Stimulated activated CD4-positive, alpha-beta T cell treated with anti-CD3 and anti-CD28 coated beads, Interleukin-4, amount 100 ng/mL, for 48 hours (primary cell): ENCODE results near the gene HS6ST1.

Experiments
- DNase-seq, 2 donors: peaks; one replicate each; pipeline ENCODE4 v3.0.0-alpha.2; 2020; ENCODE audit warnings: low read depth in 2 of 2

The HS6ST1 gene

GRCh38 chr2:128310094-128310716, 8.5 kb downstream of the HS6ST1 start:
- DNase-seq: no peak

DNA sequence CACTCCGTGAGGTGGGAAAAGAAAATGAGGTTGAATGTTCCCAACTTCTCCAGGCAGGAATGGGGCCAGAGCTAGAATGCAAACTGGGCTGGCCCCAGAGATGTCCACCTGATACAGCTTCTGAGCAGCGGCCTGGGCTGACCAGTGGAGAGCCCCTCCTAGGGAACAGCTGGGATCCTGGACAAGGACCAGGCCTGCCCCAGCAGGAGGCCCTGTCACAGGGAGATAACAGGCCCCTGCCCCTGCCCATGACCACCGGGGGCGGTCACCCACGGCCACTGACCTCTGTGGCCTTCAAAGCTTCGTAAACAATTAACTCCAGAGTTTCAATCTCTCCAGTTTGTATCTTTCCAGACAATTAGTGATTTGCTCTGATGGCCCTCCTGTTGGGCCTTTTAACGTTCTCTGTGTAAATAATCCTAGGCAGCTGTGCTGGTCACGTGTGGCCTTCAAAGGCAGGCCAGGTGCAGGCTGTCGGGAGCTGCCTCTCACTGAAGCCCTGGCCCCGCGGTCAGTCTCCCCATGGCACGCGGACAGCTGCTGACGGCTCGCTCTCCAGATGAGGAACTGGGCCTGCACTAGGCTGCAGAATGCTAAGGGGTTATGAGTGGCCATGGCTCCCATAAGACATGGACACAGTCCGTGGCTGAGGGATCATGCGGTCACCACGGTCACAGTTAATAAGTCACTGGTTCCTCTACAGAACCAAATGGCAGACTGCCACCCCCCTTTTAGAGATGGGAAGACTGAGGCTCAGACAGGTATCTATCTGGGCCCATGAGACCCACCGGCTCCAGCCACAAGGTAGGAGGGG, 9.2 kb downstream of the HS6ST1 start:
- no peak for DNase-seq

DNA sequence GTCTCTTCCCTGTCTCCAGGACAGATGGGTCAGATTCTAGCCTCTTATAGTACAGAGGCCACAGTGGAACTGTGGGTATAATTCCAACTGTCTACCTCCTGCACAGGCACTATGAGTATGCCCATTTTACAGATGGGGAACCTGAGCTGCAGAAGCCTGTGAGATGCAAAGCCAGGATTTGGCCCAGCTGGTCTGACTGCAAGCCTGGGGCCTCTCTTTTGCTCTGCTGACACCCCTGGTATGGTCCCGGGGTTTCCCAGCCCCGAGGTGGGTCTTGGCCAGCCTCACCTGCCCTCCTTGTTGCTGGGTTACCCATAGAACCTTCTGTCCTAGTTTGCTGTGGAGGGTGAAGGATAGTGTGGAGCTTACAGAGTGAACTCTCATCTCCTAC, 9.8 kb downstream of the HS6ST1 start:
- DNase-seq: no peak

GRCh38 chr2:128308284-128308731, 10.4 kb downstream of the HS6ST1 start:
- DNase-seq: no peak

DNA sequence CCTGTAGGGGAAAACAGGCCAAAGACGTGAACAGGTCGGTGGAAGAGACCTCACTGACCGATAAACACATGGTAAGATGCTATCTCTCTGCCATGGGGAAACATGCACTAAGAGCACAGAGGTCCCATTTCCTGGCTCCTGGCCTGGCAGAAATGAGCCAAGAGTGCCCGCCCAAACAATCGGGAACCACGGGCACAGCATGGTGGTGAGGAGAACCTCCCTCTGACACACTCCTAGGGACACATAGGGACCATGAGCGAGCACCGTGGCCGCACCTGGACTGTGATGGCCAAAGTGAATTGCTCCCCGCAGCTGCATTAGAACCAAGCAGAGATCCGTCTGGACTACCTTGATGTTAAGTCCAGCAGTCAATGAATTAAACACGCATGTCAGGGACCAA, 11.1 kb downstream of the HS6ST1 start:
- DNase-seq: no peak

DNA sequence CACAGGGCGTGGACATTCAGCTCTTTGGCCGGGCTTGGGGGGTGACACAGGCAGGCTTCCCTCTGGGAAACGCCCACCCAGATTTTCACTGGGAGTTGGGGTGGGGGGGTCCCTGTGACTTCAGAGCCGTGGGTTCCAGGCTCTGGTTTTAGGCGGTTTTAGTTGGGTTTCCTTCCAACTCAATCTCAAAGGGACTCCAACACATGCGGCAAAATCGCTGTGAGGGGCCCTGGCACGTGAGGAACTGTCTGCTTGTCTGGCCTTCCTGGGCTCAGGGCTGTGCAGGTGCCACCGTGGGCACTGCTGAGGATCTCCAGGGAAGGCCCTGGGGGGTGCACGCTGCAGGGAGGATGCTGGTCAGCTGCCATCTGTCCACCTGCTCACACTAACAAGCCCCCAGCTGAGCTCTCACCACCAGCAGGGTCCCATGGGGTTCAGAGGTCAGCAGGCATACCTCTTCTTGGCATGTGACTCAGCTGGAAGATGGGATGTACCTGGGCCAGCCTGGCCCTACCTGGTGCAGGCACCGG, 11.7 kb downstream of the HS6ST1 start:
- no peak for DNase-seq

DNA sequence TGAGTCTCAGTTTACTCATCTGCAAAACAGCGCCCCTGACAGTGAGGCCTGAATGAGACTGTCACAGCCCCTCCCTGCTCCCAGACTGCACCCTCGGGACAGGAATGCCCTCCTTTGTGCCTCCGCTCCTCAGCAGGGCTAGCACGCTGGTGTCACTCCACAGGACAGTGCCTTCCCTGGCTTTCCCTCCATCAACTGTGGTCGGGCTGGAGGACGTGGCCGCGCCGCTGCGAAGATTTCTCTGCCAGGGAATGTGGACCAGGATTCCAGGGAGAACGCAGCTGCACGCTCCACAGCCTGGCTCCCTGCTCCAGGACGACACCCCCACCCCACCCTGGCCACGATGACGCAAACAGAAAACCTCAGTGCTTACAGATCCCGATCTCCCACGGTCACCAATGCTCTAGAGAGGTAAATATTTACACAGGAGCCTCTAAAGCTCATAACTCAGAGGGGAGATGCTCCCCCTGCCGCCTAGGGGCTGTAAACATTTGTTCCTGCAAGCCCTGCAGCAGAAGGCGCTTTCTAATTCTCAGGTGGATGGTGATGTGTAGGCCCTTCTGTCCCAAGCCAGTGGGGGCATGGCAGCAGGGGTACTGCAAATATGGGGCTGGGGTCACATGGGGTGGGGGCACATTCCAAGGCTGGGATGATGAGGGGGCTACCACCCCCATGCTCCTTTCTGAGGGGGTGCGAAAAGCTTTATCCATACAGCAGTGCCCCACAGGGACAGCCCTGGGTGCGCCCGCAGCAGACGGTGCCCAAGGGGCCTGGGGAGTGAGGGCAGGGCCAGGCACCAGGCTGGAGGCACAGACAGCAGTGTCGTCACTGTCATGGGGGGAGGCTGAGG, 12.4 kb downstream of the HS6ST1 start:
- no peak for DNase-seq

DNA sequence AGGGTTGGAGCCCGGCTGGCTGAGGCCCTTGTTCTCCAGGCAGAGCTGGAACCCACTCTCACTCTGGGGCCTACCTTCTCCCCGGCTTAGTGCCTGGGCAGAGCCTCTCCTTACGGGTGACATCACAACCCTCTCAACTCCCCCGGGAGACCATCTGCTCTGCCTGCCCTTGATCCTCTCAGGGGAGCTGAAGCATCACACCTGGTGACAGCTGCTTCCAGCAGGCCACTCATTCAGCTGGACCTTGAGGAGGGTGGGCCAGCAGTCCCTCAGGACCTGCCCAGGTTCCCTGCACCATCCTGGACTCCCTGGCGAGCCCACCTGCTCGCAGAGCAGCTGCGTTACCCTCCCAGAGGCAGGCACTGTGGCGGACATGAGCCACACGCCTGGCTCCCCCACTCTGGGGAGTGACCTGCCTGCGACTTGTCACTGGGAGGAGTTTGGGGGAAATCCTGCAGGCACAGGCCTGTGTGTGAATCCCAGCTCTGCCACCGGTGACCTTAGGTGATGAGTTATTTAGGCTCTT, 13.1 kb downstream of the HS6ST1 start:
- DNase-seq: no peak

GRCh38 chr2:128304715-128305554, 13.7 kb downstream of the HS6ST1 start:
- no peak for DNase-seq

DNA sequence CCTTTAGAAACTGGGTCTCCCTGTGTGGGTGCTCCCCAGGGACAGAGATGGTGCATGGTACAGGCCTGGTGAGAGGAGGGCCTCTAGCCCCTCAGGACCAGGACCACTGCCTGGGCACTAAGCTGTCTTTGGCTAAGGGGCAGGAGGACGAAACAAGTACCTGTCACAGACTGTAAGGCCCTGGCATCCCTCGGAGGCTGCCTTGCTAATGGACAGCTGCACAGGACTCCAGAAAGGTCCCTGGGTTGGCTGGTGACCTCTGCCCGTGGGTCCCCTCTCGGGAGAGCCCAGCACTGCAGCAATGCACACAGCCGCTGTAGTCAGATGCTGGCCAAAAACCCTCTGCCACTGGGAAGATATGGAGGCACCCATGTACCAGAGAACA, 14.3 kb downstream of the HS6ST1 start:
- no peak for DNase-seq

DNA sequence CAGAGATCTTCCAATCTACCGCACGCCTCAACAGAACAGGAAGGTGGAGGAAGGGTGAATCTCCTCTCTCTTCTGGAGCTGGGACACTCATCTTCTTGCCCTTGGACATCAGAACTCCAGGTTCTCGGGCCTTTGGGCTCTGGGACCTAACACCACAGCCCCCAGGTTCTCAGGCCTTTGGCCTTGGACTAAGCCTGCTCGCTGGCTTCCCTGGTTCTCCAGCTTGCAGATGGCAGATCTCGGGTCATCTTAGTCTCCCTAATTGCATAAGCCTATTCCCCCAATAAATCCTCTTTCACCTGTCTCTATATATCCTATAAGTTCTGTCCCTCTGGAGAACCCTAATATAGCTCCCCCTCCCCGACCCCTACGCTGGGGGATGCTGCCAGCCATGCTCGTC, 14.8 kb downstream of the HS6ST1 start:
- no peak for DNase-seq

- DNase-seq: no peak
These were observed 15.4 kb downstream of the HS6ST1 start for GRCh38 chr2:128303095-128303791.

DNA sequence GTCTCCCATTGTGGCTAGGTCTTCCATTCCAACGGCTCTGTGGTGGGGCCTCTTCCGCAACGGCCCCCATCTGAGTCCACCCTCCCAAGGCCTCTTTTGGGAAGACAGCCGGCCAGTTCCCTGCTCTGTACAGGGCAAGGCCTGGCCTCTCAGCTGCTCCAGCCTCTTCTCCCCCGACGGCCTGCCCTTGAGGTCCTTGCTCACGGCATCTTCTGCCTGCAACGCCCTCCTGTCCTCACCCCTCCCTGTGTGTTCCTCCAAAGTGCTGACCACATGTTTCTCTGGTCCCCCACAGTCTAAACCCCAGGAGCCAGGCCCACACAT, 16.0 kb downstream of the HS6ST1 start:
- DNase-seq: no peak

DNA sequence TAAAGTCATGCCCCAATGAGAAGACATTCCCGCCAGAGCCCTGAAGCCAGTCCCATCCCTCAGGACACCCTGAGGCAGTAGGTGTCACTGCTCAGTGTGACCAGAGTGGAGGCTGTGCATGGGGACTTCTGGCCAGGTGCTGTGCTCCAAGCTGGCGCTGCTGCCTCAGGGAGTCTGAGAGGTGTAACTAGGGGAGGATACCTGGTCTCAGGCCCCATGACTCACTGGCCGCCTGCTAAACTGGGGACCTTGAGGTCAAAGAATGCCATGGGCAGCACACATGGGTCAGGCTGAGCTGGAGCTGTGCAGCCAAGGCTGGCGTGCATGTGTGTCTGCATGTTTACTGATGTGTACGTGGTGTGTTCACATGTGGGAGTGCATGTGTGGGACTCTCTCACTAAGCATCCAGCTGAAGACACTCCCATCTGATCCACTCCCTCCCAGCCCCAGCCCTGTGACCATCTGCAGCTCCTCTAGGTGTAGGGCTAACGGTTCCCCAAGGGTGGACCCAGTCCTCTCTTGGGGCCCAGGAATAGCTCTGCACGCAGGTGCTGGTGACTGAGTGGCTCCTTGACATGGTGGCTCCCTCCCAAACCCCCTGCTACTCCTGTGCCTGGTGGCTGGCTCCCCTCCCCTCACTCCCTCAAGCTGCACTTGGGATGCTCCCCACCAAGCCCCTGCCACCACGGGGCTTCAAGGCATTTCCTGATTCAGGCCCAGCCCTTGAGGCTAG, 16.5 kb downstream of the HS6ST1 start:
- DNase-seq: no peak

DNA sequence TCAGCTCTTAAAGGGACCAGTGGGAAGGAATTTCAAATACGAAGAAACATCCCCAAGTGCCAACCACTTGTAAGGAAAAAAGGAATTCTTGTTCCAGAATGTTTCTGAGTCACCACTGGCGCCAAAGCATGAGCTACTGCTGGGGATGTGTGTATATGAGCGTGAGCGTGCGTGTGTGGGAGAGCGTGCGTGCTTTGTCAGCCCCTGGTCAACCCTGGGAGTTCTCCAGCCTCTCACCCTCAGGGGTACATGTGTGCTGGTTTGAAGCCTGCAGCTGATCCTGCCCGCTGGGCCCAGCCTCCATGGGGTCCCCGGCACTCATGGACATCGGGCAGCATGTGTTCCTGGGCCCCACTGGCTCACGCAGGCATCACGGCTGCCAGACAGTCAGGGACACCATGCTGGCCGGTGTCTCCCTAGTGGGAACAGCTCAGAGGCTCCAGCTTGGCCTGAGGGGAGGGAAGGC, 17.1 kb downstream of the HS6ST1 start:
- no peak for DNase-seq

DNA sequence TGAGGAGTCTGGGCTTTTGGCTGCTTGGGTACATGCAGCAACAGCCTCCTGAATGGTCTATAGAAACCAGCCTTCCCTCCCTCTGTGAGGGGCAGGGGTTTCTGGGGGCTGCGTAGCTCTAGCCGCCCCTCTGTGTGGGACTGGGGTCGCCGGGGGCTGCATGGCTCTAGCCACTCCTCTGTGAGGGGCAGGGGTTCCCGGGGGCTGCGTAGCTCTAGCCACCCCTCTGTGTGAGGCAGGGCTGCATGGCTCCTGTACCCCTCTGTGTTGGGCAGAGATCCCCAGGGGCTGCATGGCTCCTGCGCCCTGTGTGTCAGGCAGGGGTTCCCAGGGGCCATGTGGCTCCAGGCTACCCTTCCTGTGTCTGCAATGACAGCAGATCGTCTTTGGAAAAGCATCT, 17.6 kb downstream of the HS6ST1 start:
- no peak for DNase-seq

DNA sequence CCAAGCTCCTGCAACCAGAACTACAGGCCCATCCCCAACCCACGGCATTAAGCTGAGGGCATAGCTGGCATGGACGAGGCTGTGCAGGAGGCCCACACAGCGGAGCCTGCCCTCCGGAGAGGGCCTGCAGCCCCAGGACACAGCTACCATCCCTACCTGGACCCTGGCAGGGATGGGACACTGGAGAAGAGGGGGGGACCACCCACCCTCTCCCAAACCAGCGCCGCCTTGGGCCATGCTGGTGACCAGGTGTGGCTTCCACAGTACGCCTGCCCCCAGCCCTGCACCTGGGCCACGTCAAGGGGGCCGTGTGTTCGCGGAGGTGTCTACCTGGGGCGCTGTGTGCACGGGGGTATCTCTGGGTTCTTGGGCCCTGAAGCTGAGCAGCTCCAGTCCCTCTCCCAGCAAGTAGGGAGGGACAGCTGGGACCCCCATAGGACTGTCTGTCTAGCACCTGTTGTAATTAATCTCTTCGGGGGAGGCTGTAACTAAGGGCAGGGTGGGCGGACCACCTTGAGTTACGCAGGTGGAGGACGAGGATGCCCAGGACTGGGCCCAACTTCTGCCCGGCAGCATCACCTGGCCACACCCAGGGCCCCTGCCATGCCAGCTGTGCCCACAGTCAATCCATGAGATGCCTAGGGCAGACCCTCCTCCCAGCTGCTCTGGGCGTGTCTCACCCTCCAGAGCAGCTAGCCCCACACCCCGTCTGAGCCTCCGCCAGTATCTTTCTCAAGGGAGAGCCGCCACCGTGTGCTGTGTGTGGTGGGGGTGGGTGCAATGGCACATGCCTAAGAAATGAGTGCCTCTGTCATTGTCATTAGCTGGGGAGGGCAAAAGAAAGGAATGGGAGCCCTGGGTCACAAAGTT, 18.3 kb downstream of the HS6ST1 start:
- no peak for DNase-seq

DNA sequence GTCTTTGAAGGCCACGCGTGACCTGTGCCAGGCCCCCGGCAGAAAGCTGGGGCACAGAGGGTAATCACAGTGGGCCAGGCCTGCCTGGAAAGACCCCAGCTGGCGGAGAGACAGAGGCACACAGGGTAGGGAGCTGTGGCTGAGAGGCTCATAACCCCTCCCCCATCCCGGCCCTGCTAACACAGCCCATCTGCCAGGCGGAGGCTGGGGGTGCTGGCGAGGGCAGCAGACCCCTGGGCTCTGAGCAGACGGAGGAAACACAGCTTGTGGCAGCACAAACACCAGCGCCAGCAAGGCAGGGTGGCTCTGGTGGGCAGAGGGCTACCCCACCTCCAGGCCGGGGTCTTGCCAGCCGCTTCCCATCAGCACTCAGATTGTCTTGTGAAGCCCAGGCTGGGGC, 19.0 kb downstream of the HS6ST1 start:
- no peak for DNase-seq
